OCI-LY3 (cell line): Measurements from ENCODE around the gene EHF.

Experiments
- CTCF ChIP-seq: fragments of 200-600, 300-600 bp; sonication (generic); IDR thresholded peaks from 2 replicates; pipeline ENCODE4 v1.5.1; 2014; ENCODE audit warnings: antibody characterized with exemption, low read length, low read depth
- EZH2phosphoT487 ChIP-seq: fragments of 200-600 bp; shearing (Covaris generic); IDR thresholded peaks from 2 replicates; pipeline ENCODE4 v1.6.1; 2018; ENCODE audit warnings: antibody characterized with exemption, mixed run types, low read depth

GRCh38 chr11:34642873-34643272, 22.0 kb downstream of the EHF start:
- TF ChIP-seq CTCF (no peak), EZH2phosphoT487 (no peak)
